ENCODE data around the gene COL27A1.

- TF ChIP-seq CHD2 (IDR thresholded peaks at IDR 0.05; ENCODE audit: low read length, partially characterized antibody) (no peak), REST (IDR thresholded peaks at IDR 0.05; ENCODE audit: low read depth, low read length) (no peak), TAF1 (IDR thresholded peaks at IDR 0.05; ENCODE audit: borderline replicate concordance, low read depth, low read length) (no peak), CTCF (IDR thresholded peaks at IDR 0.05) (no peak), RAD21 (IDR thresholded peaks at IDR 0.05; ENCODE audit: low read length) (peak; percentile 15; the same call in 1 of the 2 replicates), USF1 (IDR thresholded peaks at IDR 0.05; ENCODE audit: borderline replicate concordance, low read depth) (no peak), EZH2phosphoT487 (IDR thresholded peaks at IDR 0.05; ENCODE audit: borderline replicate concordance, low read depth) (no peak)
Measured at GRCh38 chr9:114235033-114235661, 79.8 kb downstream of the COL27A1 start.
